HG03045 (cell line): Measurements from ENCODE around the gene MAP7.
"Not testable (repeated sequence)": the region's sequence is repeated elsewhere in the genome, so short reads cannot be mapped to it uniquely, and the experiment has no call there.

Source experiments
- ATAC-seq: cut with Tn5 transposase; IDR thresholded peaks from one replicate; pipeline ENCODE4 v1.9.1; 2021; ENCODE audit warnings: mild to moderate bottlenecking, moderate library complexity; ENCODE audit not compliant: unreplicated experiment

MAP7 gene

GRCh38 chr6:136510299-136510698 lies 39.9 kb downstream of the MAP7 start:
- no peak for ATAC-seq

GRCh38 chr6:136508725-136509392 lies 41.4 kb downstream of the MAP7 start:
- ATAC-seq, result no peak

- no peak for ATAC-seq
These were observed 44.0 kb downstream of the MAP7 start for GRCh38 chr6:136506124-136506799.

GRCh38 chr6:136503303-136504029 lies 46.8 kb downstream of the MAP7 start:
- no peak for ATAC-seq

- ATAC-seq, result no peak
These were observed 47.4 kb downstream of the MAP7 start for GRCh38 chr6:136502786-136503185.

- no peak for ATAC-seq
These were observed 48.7 kb downstream of the MAP7 start for GRCh38 chr6:136501514-136501913.

- no peak for ATAC-seq
These were observed 49.1 kb downstream of the MAP7 start for GRCh38 chr6:136501096-136501495.

- no peak for ATAC-seq
These were observed 49.8 kb downstream of the MAP7 start for GRCh38 chr6:136500414-136500813.

- ATAC-seq, result no peak
These were observed 50.9 kb downstream of the MAP7 start for GRCh38 chr6:136499370-136499769.

GRCh38 chr6:136496449-136496848 lies 53.8 kb downstream of the MAP7 start:
- not testable (repeated sequence) for ATAC-seq

- no peak for ATAC-seq
These were observed 55.5 kb downstream of the MAP7 start for GRCh38 chr6:136494710-136495109.

GRCh38 chr6:136494059-136494458 lies 56.2 kb downstream of the MAP7 start:
- ATAC-seq, result no peak

- ATAC-seq, result no peak
These were observed 57.8 kb downstream of the MAP7 start for GRCh38 chr6:136492409-136492808.

- no peak for ATAC-seq
These were observed 58.5 kb downstream of the MAP7 start for GRCh38 chr6:136491754-136492153.

GRCh38 chr6:136491251-136491650 lies 59.0 kb downstream of the MAP7 start:
- ATAC-seq, result no peak

GRCh38 chr6:136489689-136490033 lies 60.6 kb downstream of the MAP7 start:
- ATAC-seq, result not testable (repeated sequence)

GRCh38 chr6:136487759-136488425 lies 62.3 kb downstream of the MAP7 start:
- no peak for ATAC-seq

GRCh38 chr6:136486357-136486756 lies 63.9 kb downstream of the MAP7 start:
- no peak for ATAC-seq

- ATAC-seq, result no peak
These were observed 66.3 kb downstream of the MAP7 start for GRCh38 chr6:136483906-136484305.

GRCh38 chr6:136483005-136483404 lies 67.2 kb downstream of the MAP7 start:
- ATAC-seq, result not testable (repeated sequence)

GRCh38 chr6:136477548-136477947 lies 72.7 kb downstream of the MAP7 start:
- no peak for ATAC-seq

GRCh38 chr6:136475686-136476085 lies 74.5 kb downstream of the MAP7 start:
- ATAC-seq, result no peak
